GM21423 (cell line): ENCODE data around the gene WNT5B.

Experiments
- ATAC-seq: cut with Tn5 transposase; IDR thresholded peaks from one replicate; pipeline ENCODE4 v1.9.1; 2021; ENCODE audit warnings: mild to moderate bottlenecking, moderate library complexity; ENCODE audit not compliant: unreplicated experiment

Gene WNT5B

GRCh38 chr12:1622406-1622805, 6.6 kb upstream of the WNT5B start:
- no peak for ATAC-seq

GRCh38 chr12:1629338-1630132, 504 bp downstream of the WNT5B start:
- no peak for ATAC-seq

- no peak for ATAC-seq
These were observed 1.2 kb downstream of the WNT5B start for GRCh38 chr12:1630133-1630826.

GRCh38 chr12:1630827-1631591, 2.0 kb downstream of the WNT5B start:
- no peak for ATAC-seq

GRCh38 chr12:1632702-1633101, 3.7 kb downstream of the WNT5B start:
- no peak for ATAC-seq

GRCh38 chr12:1633459-1633858, 4.4 kb downstream of the WNT5B start:
- no peak for ATAC-seq

- ATAC-seq: no peak
These were observed 5.1 kb downstream of the WNT5B start for GRCh38 chr12:1634149-1634548.

GRCh38 chr12:1634590-1635191, 5.7 kb downstream of the WNT5B start:
- no peak for ATAC-seq

- no peak for ATAC-seq
These were observed 6.5 kb downstream of the WNT5B start for GRCh38 chr12:1635301-1636095.

- ATAC-seq: no peak
These were observed 9.2 kb downstream of the WNT5B start for GRCh38 chr12:1638203-1638602.

GRCh38 chr12:1639538-1639937, 10.5 kb downstream of the WNT5B start:
- no peak for ATAC-seq

- no peak for ATAC-seq
These were observed 11.6 kb downstream of the WNT5B start for GRCh38 chr12:1640328-1641234.

- no peak for ATAC-seq
These were observed 13.5 kb downstream of the WNT5B start for GRCh38 chr12:1642513-1642912.

GRCh38 chr12:1643043-1643442, 14.0 kb downstream of the WNT5B start:
- no peak for ATAC-seq

GRCh38 chr12:1643905-1644533, 15.0 kb downstream of the WNT5B start:
- ATAC-seq: no peak

GRCh38 chr12:1644534-1645438, 15.8 kb downstream of the WNT5B start:
- no peak for ATAC-seq

GRCh38 chr12:1645819-1646218, 16.8 kb downstream of the WNT5B start:
- ATAC-seq: no peak
